B cell (primary cell): ENCODE measurements around the gene ANK3.

Experiments
- CTCF ChIP-seq: fragments of 200-600 bp; IDR thresholded peaks from one replicate; pipeline ENCODE4 v1.8.0; 2022; ENCODE audit warnings: antibody characterized with exemption, mild to moderate bottlenecking
- EZH2 ChIP-seq: IDR thresholded peaks from 2 replicates; pipeline ENCODE4 v1.6.1; 2012; ENCODE audit warnings: borderline replicate concordance, low read depth, mild to moderate bottlenecking, moderate library complexity, low read length; ENCODE audit not compliant: insufficient read depth, poor library complexity, severe bottlenecking

- no peak for TF ChIP-seq EZH2
- TF ChIP-seq CTCF: no peak
Measured at GRCh38 chr10:60197206-60197605, 192.5 kb downstream of the ANK3 start.
